Liver (tissue), 9 donors: ENCODE results near the gene CALCA. TPM values are rescaled to one million over a fixed set of nuclear protein-coding genes. Genes with fewer than 3 reads are reported as not detected.

ENCODE experiments used
- DNase-seq: peaks from one replicate; pipeline ENCODE4 v3.0.0-alpha.2; 2017; ENCODE audit warnings: low spot score
- H3K27ac ChIP-seq, 2 donors: one replicate each; pipeline ENCODE4 v1.7.0; 2013; ENCODE audit warnings: inconsistent platforms in 2 of 2, low read length in 2 of 2, control low read depth in 1 of 2, low read depth in 1 of 2, mild to moderate bottlenecking in 1 of 2
- H3K27me3 ChIP-seq, 4 donors: one replicate each; pipeline versions ENCODE4 v1.6.1 to v1.7.0; 2013; ENCODE audit warnings: low read length in 3 of 4, inconsistent platforms in 1 of 4, mild to moderate bottlenecking in 1 of 4, moderate library complexity in 1 of 4; ENCODE audit not compliant: control insufficient read depth in 4 of 4, insufficient read depth in 4 of 4
- H3K36me3 ChIP-seq, 4 donors: one replicate each; pipeline versions ENCODE4 v1.6.1 to v1.7.0; 2013; ENCODE audit warnings: low read length in 3 of 4, mild to moderate bottlenecking in 3 of 4, low read depth in 1 of 4, moderate library complexity in 1 of 4; ENCODE audit not compliant: control insufficient read depth in 4 of 4, insufficient read depth in 3 of 4
- H3K4me1 ChIP-seq, 4 donors: one replicate each; pipeline versions ENCODE4 v1.6.1 to v1.7.0; 2013; ENCODE audit warnings: low read length in 3 of 4, mild to moderate bottlenecking in 3 of 4, moderate library complexity in 1 of 4; ENCODE audit not compliant: control insufficient read depth in 4 of 4, insufficient read depth in 4 of 4
- H3K4me3 ChIP-seq, 3 donors: one replicate each; pipeline versions ENCODE4 v1.6.1 to v1.7.0; 2013; ENCODE audit warnings: low read length in 3 of 3, control low read depth in 1 of 3, low read depth in 1 of 3, mild to moderate bottlenecking in 1 of 3
- H3K9ac ChIP-seq, 2 donors: one replicate each; pipeline ENCODE4 v1.7.0; 2013; ENCODE audit warnings: low read length in 2 of 2, mild to moderate bottlenecking in 2 of 2, moderate library complexity in 2 of 2, control low read depth in 1 of 2, low read depth in 1 of 2
- H3K9me3 ChIP-seq, 4 donors: one replicate each; pipeline versions ENCODE4 v1.6.1 to v1.7.0; 2013; ENCODE audit warnings: low read length in 3 of 4; ENCODE audit not compliant: control insufficient read depth in 4 of 4
- CTCF ChIP-seq: fragments of 150-350 bp; IDR thresholded peaks from 2 replicates; pipeline ENCODE4 v1.5.1; 2017; ENCODE audit warnings: improper control_type of control experiment, low read depth, low read length; ENCODE audit not compliant: missing input control
- FOXA2 ChIP-seq: IDR thresholded peaks from 2 replicates; pipeline ENCODE4 v1.6.1; 2016; ENCODE audit warnings: antibody characterized with exemption
- GABPA ChIP-seq, 2 donors: IDR thresholded peaks in 1 of 2; conservative IDR thresholded peaks in 1 of 2; 2 replicates each; pipeline ENCODE4 v1.6.1; 2016; ENCODE audit warnings: antibody characterized with exemption in 2 of 2, mild to moderate bottlenecking in 1 of 2, moderate library complexity in 1 of 2
- HNF4G ChIP-seq: IDR thresholded peaks from 2 replicates; pipeline ENCODE4 v1.6.1; 2016; ENCODE audit warnings: antibody characterized with exemption
- JUND ChIP-seq, 2 donors: IDR thresholded peaks; 2 replicates each; pipeline ENCODE4 v1.6.1; 2016; ENCODE audit warnings: antibody characterized with exemption in 2 of 2
- NR2F2 ChIP-seq: IDR thresholded peaks from 2 replicates; pipeline ENCODE4 v1.6.1; 2016; ENCODE audit warnings: antibody characterized with exemption
- RAD21 ChIP-seq, 2 donors: IDR thresholded peaks; 2 replicates each; pipeline ENCODE4 v1.6.1; 2016; ENCODE audit warnings: antibody characterized with exemption in 2 of 2, mild to moderate bottlenecking in 2 of 2
- RXRA ChIP-seq, 2 donors: IDR thresholded peaks; 2 replicates each; pipeline ENCODE4 v1.6.1; 2017 to 2018; ENCODE audit warnings: antibody characterized with exemption in 2 of 2, mild to moderate bottlenecking in 1 of 2
- SP1 ChIP-seq: IDR thresholded peaks from 2 replicates; pipeline ENCODE4 v1.6.1; 2018; ENCODE audit warnings: antibody characterized with exemption, mild to moderate bottlenecking
- TAF1 ChIP-seq: conservative IDR thresholded peaks from 2 replicates; pipeline ENCODE4 v1.6.1; 2016; ENCODE audit warnings: antibody characterized with exemption, mild to moderate bottlenecking
- YY1 ChIP-seq: IDR thresholded peaks from 2 replicates; pipeline ENCODE4 v1.6.1; 2016; ENCODE audit warnings: antibody characterized with exemption, mild to moderate bottlenecking
- ZBTB33 ChIP-seq: IDR thresholded peaks from 2 replicates; pipeline ENCODE4 v1.6.1; 2016; ENCODE audit warnings: antibody characterized with exemption
- polyA plus RNA-seq, 2 donors: library from polyadenylated mRNA; stranded (reverse) in 1 of 2; unstranded in 1 of 2; fragments of 200-250 nt in 1 of 2; fragments of >200 nt in 1 of 2; fragmentation: Nextera tagmentation in 1 of 2; extraction: Ambion mirVana in 1 of 2; gene quantifications; one replicate each; pipeline versions ENCODE4 v1.2.1 to v1.2.3, GENCODE V29; 2013 to 2015
- total RNA-seq, 2 donors: library from RNA; depleted of rRNA; stranded (reverse); fragments of >200 nt; gene quantifications; one replicate each; pipeline ENCODE4 v1.2.3, GENCODE V29; 2014
- donor health status: healthy.
- donor health status: healthy.
- donor health status: healthy.
- donor health status: healthy.
- donor health status: healthy.

The CALCA gene
- total and polyA plus RNA-seq, 4 donors: 0.33 to 34.7 (median 7.6) TPM

GRCh38 chr11:14954581-14954980 lies 17.6 kb downstream of the CALCA start (continued):
- no peak for TF ChIP-seq CTCF
- no peak for TF ChIP-seq YY1
- no peak for TF ChIP-seq ZBTB33
- TF ChIP-seq RXRA (IDR thresholded peaks at IDR 0.05): no peak
- TF ChIP-seq FOXA2: no peak
- TF ChIP-seq HNF4G: no peak
- TF ChIP-seq TAF1: no peak

- Histone ChIP-seq H3K4me1 (no peaks in the 10 kb centered on the region), H3K9me3 (no peaks in the 10 kb centered on the region), H3K9ac (no peak overlapping the region), H3K4me3 (no peak overlapping the region), H3K27me3 (peaks cover 0 to 2% (median 0%) of the 10 kb centered on the region in 4 donors), H3K36me3 (peaks cover 0 to 2% (median 0%) of the 10 kb centered on the region in 4 donors), H3K27ac (no peak overlapping the region)
- no peak for TF ChIP-seq NR2F2
- no peak for TF ChIP-seq ZBTB33
- TF ChIP-seq SP1: no peak
- TF ChIP-seq GABPA (IDR thresholded peaks at IDR 0.05 in 1 of 2, conservative IDR thresholded peaks at IDR 0.05 in 1 of 2): no peak
- no peak for TF ChIP-seq JUND (IDR thresholded peaks at IDR 0.05)
- TF ChIP-seq CTCF: no peak
- no peak for TF ChIP-seq YY1
- no peak for TF ChIP-seq RAD21 (IDR thresholded peaks at IDR 0.05)
- no peak for TF ChIP-seq TAF1
- no peak for DNase-seq
Measured at GRCh38 chr11:14953904-14954303, 18.2 kb downstream of the CALCA start.
